Astrocyte (in vitro differentiated cells and primary cell): ENCODE results near the gene CETN1. TPM values are rescaled to one million over a fixed set of nuclear protein-coding genes. Genes with fewer than 3 reads are reported as not detected.

ENCODE experiments used
- DNase-seq: peaks from one replicate; pipeline ENCODE4 v3.0.0-alpha.2; 2010; ENCODE audit warnings: low read depth
- FAIRE-seq: peaks from 2 replicates; lab custom pipeline; 2011; peaks lifted over from hg19 to GRCh38; lab: Jason Lieb, UNC
- H2AFZ ChIP-seq: 2 replicates; pipeline ENCODE4 v1.6.0; 2012; ENCODE audit warnings: low read depth, low read length, inconsistent platforms
- H3K27ac ChIP-seq: 2 replicates; pipeline ENCODE4 v1.5.1; 2011; ENCODE audit warnings: low read depth, low read length, inconsistent platforms
- H3K27me3 ChIP-seq: 2 replicates; pipeline ENCODE4 v1.6.0; 2011; ENCODE audit warnings: low read length, inconsistent platforms; ENCODE audit not compliant: insufficient read depth
- H3K36me3 ChIP-seq: 2 replicates; pipeline ENCODE4 v1.5.1; 2011; ENCODE audit warnings: low read length, inconsistent platforms; ENCODE audit not compliant: insufficient read depth
- H3K4me1 ChIP-seq: 2 replicates; pipeline ENCODE4 v1.5.1; 2011; ENCODE audit warnings: low read length, inconsistent platforms; ENCODE audit not compliant: insufficient read depth
- H3K4me2 ChIP-seq: 2 replicates; pipeline ENCODE4 v1.6.0; 2012; ENCODE audit warnings: low read length, inconsistent platforms
- H3K4me3 ChIP-seq: 2 replicates; pipeline ENCODE4 v1.5.1; 2011; ENCODE audit warnings: low read depth, mild to moderate bottlenecking, low read length, inconsistent platforms; ENCODE audit not compliant: insufficient read depth
- H3K79me2 ChIP-seq: 2 replicates; pipeline ENCODE4 v1.6.0; 2012; ENCODE audit warnings: mild to moderate bottlenecking, low read length, inconsistent platforms; ENCODE audit not compliant: insufficient read depth
- H3K9ac ChIP-seq: 2 replicates; pipeline ENCODE4 v1.6.0; 2012; ENCODE audit warnings: mild to moderate bottlenecking, low read length, inconsistent platforms
- H3K9me3 ChIP-seq: 2 replicates; pipeline ENCODE4 v1.5.1; 2012; ENCODE audit warnings: low read depth, mild to moderate bottlenecking, low read length, inconsistent platforms; ENCODE audit not compliant: insufficient read depth
- H4K20me1 ChIP-seq: 2 replicates; pipeline ENCODE4 v1.6.0; 2012; ENCODE audit warnings: low read length, inconsistent platforms; ENCODE audit not compliant: insufficient read depth
- H3K27ac Mint-ChIP-seq: one replicate; pipeline ENCODE4 v1.8.0; 2021; ENCODE audit warnings: mild to moderate bottlenecking, mixed read lengths; ENCODE audit not compliant: unreplicated experiment
- H3K27me3 Mint-ChIP-seq: one replicate; pipeline ENCODE4 v1.8.0; 2021; ENCODE audit warnings: low read depth, mixed read lengths; ENCODE audit not compliant: unreplicated experiment
- H3K36me3 Mint-ChIP-seq: one replicate; pipeline ENCODE4 v1.8.0; 2021; ENCODE audit warnings: low read depth, mixed read lengths; ENCODE audit not compliant: unreplicated experiment
- H3K4me1 Mint-ChIP-seq: one replicate; pipeline ENCODE4 v1.8.0; 2021; ENCODE audit warnings: low read depth, mixed read lengths; ENCODE audit not compliant: unreplicated experiment
- H3K4me3 Mint-ChIP-seq: one replicate; pipeline ENCODE4 v1.8.0; 2021; ENCODE audit warnings: mild to moderate bottlenecking, moderate library complexity, mixed read lengths; ENCODE audit not compliant: unreplicated experiment
- H3K9me3 Mint-ChIP-seq: one replicate; pipeline ENCODE4 v1.8.0; 2021; ENCODE audit warnings: mild to moderate bottlenecking, mixed read lengths; ENCODE audit not compliant: unreplicated experiment
- CTCF ChIP-seq: IDR thresholded peaks from 2 replicates; pipeline ENCODE4 v1.5.1; 2011; ENCODE audit warnings: low read depth, mild to moderate bottlenecking, inconsistent platforms, low read length, moderate library complexity; ENCODE audit not compliant: insufficient read depth
- EZH2 ChIP-seq: IDR thresholded peaks from 2 replicates; pipeline ENCODE4 v1.6.1; 2012; ENCODE audit warnings: mild to moderate bottlenecking, low read length, inconsistent platforms; ENCODE audit not compliant: insufficient read depth
- total RNA-seq: library from RNA; stranded (reverse); gene quantifications from 2 replicates; pipeline ENCODE4 v1.2.1, GENCODE V29; 2021

The CETN1 gene
- total RNA-seq, 1 donor from 2014 or later, result not detected

GRCh38 chr18:629269-630150 is 49.3 kb downstream of the CETN1 start:
- Histone ChIP-seq H3K79me2 (no peaks in the 10 kb centered on the region), H3K9ac (no peak overlapping the region), H4K20me1 (no peaks in the 10 kb centered on the region), H3K27me3 (no peaks in the 10 kb centered on the region), H2AFZ (no peak overlapping the region), H3K4me3 (no peak overlapping the region), H3K36me3 (no peaks in the 10 kb centered on the region), H3K9me3 (no peaks in the 10 kb centered on the region), H3K27ac (no peak overlapping the region), H3K4me1 (no peaks in the 10 kb centered on the region), H3K4me2 (no peak overlapping the region)
- no peak overlapping the region for H3K4me3 Mint-ChIP-seq
- peak overlapping the region; percentile 35 for H3K27ac Mint-ChIP-seq
- no peaks in the 10 kb centered on the region for H3K27me3 Mint-ChIP-seq
- H3K4me1 Mint-ChIP-seq, result peaks cover 6% of the 10 kb centered on the region
- DNase-seq, result peak; percentile 32
- TF ChIP-seq EZH2 (no peak), CTCF (peak; percentile 23)
- no peaks in the 10 kb centered on the region for H3K36me3 Mint-ChIP-seq
- no peak for FAIRE-seq
- H3K9me3 Mint-ChIP-seq, result peaks cover 4% of the 10 kb centered on the region

GRCh38 chr18:631560-631959 is 51.4 kb downstream of the CETN1 start:
- H3K4me1 ChIP-seq, result no peaks in the 10 kb centered on the region
- H3K27ac Mint-ChIP-seq, result no peak overlapping the region
- peaks cover 4% of the 10 kb centered on the region for H3K9me3 Mint-ChIP-seq
- H3K9ac ChIP-seq, result no peak overlapping the region
- no peaks in the 10 kb centered on the region for H3K27me3 ChIP-seq
- DNase-seq (no peak), FAIRE-seq (no peak)
- no peaks in the 10 kb centered on the region for H4K20me1 ChIP-seq
- no peak overlapping the region for H3K27ac ChIP-seq
- H3K4me2 ChIP-seq, result no peak overlapping the region
- H3K9me3 ChIP-seq, result no peaks in the 10 kb centered on the region
- no peaks in the 10 kb centered on the region for H3K79me2 ChIP-seq
- no peaks in the 10 kb centered on the region for H3K36me3 ChIP-seq
- no peak for TF ChIP-seq CTCF
- no peak for TF ChIP-seq EZH2
- no peak overlapping the region for H3K4me3 ChIP-seq
- no peak overlapping the region for H3K4me3 Mint-ChIP-seq
- no peaks in the 10 kb centered on the region for H3K36me3 Mint-ChIP-seq
- peaks cover 8% of the 10 kb centered on the region for H3K4me1 Mint-ChIP-seq
- H2AFZ ChIP-seq, result no peak overlapping the region
- no peaks in the 10 kb centered on the region for H3K27me3 Mint-ChIP-seq

Other genes with a start within 250 kb of the CETN1 start
- 11.6 and 13.2 TPM in 2 replicates for gene COLEC12, start 79.7 kb upstream of the CETN1 start, total RNA-seq
- gene CLUL1, start 16.6 kb downstream of the CETN1 start, total RNA-seq, result 0.55 and 1.4 TPM in 2 replicates
- 26.6 and 38.7 TPM in 2 replicates for gene TYMS, start 77.3 kb downstream of the CETN1 start, total RNA-seq
- 14.4 and 15.2 TPM in 2 replicates for gene ENOSF1, start 132.2 kb downstream of the CETN1 start, total RNA-seq
- 63.0 and 68.2 TPM in 2 replicates for gene YES1, start 231.9 kb downstream of the CETN1 start, total RNA-seq